CD4-positive, alpha-beta T cell (primary cell): ENCODE results near the gene GAL3ST1. TPM values are rescaled to one million over a fixed set of nuclear protein-coding genes. Genes with fewer than 3 reads are reported as not detected.

Source experiments
- ATAC-seq: fragments of 200-7000 bp; cut with Tn5 transposase; one replicate; pipeline ENCODE4 v1.10.0; 2022; ENCODE audit warnings: mild to moderate bottlenecking; ENCODE audit not compliant: poor library complexity
- CTCF ChIA-PET: fragments of 350-600 bp; sonication (Branson Sonifier 250); formaldehyde crosslinking; loops from one replicate; lab custom pipeline; 2021; ENCODE audit warnings: antibody characterized with exemption, inconsistent platforms; lab: Charles Lee
- POLR2A ChIA-PET: fragments of 350-600 bp; sonication (Branson Sonifier 250); formaldehyde crosslinking; loops from one replicate; lab custom pipeline; 2021; ENCODE audit warnings: antibody characterized with exemption, inconsistent platforms; lab: Charles Lee
- DNase-seq, 14 experiments: peaks; one replicate each; pipeline ENCODE4 v3.0.0-alpha.2; 2013 to 2020; ENCODE audit warnings: mixed read lengths in 2 of 14
- H3K27ac ChIP-seq, 2 donors: one replicate each; pipeline versions ENCODE4 v1.5.1 to v1.7.0; 2013; ENCODE audit warnings: low read length in 2 of 2, low read depth in 1 of 2, mild to moderate bottlenecking in 1 of 2
- H3K27me3 ChIP-seq, 2 experiments: 1 replicate in 1 of 2; 2 replicates in 1 of 2; pipeline versions ENCODE4 v1.6.1 to v1.7.0; 2013; ENCODE audit warnings: low read length in 2 of 2, control low read depth in 1 of 2, mild to moderate bottlenecking in 1 of 2, moderate library complexity in 1 of 2; ENCODE audit not compliant: insufficient read depth in 2 of 2, control insufficient read depth in 1 of 2
- H3K36me3 ChIP-seq: one replicate; pipeline ENCODE4 v1.6.1; 2013; ENCODE audit warnings: low read length, control low read depth; ENCODE audit not compliant: insufficient read depth
- H3K4me1 ChIP-seq: one replicate; pipeline ENCODE4 v1.6.1; 2013; ENCODE audit warnings: low read length, control low read depth; ENCODE audit not compliant: insufficient read depth
- H3K4me3 ChIP-seq: one replicate; pipeline ENCODE4 v1.5.1; 2013; ENCODE audit warnings: mild to moderate bottlenecking, low read length, moderate library complexity
- H3K9me3 ChIP-seq, 2 experiments: 1 replicate in 1 of 2; 2 replicates in 1 of 2; pipeline versions ENCODE4 v1.6.1 to v1.7.0; 2013; ENCODE audit warnings: low read length in 2 of 2, mild to moderate bottlenecking in 2 of 2, control low read depth in 1 of 2, moderate library complexity in 1 of 2; ENCODE audit not compliant: control insufficient read depth in 1 of 2, insufficient read depth in 1 of 2
- H3K27ac Mint-ChIP-seq: one replicate; pipeline ENCODE4 v1.8.0; 2020; ENCODE audit warnings: mixed read lengths
- H3K27me3 Mint-ChIP-seq: one replicate; pipeline ENCODE4 v1.8.0; 2021; ENCODE audit warnings: mixed read lengths
- H3K36me3 Mint-ChIP-seq: one replicate; pipeline ENCODE4 v1.8.0; 2021; ENCODE audit warnings: low read depth, mixed read lengths
- H3K4me1 Mint-ChIP-seq: one replicate; pipeline ENCODE4 v1.8.0; 2021; ENCODE audit warnings: low read depth, mixed read lengths
- H3K4me3 Mint-ChIP-seq: one replicate; pipeline ENCODE4 v1.8.0; 2020; ENCODE audit warnings: mild to moderate bottlenecking, mixed read lengths
- H3K9me3 Mint-ChIP-seq: one replicate; pipeline ENCODE4 v1.8.0; 2020; ENCODE audit warnings: mixed read lengths
- intact Hi-C, 2 experiments: fragments of 100-400 bp; cut with DNase I in 1 of 2; cut with micrococcal nuclease in 1 of 2; formaldehyde crosslinking; loops; one replicate each; pipeline versions ENCODE4 v1.15.1 to v1.9.0; 2023 to 2025; cut with DNase I, micrococcal nuclease
- total RNA-seq, 174 experiments: library from RNA in 2 of 174; stranded (reverse) in 2 of 174; gene quantifications; one replicate each; pipeline ENCODE4 v1.2.3 and lab custom pipeline; 2021 to 2026
- TF ChIP-seq, protein P1 (sequence below): fragments of 200-600 bp; IDR thresholded peaks from one replicate; pipeline ENCODE4 v1.8.0; 2022; ENCODE audit warnings: antibody characterized with exemption, mild to moderate bottlenecking

Gene GAL3ST1
- total RNA-seq, 2 experiments from 2014 or later = not detected

DNA sequence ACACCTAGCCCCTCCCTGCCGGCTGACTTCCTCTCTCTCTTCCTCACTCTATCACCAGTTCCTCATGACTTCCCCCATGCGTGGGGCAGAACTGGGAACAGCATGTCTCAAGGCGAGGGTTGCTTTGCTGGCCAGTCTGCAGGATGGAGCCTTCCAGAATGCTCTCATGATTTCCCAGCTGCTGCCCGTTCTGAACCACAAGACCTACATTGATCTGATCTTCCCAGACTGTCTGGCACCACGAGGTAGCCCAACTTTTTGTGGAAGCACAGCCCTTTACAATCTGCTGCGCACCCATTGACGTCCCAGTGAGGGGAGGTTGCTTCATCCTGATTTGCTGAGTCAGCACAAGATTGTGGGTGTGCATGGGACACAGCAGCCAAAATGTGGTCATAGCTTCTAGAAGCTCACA lies 41.1 kb upstream of the GAL3ST1 start:
- intact Hi-C loops = no loop called here
- ChIA-PET POLR2A (no interaction called here), CTCF (no interaction called here)
- Mint-ChIP-seq H3K27me3 (no peaks in the 10 kb centered on the region), H3K9me3 (no peaks in the 10 kb centered on the region), H3K27ac (no peak overlapping the region), H3K4me3 (no peak overlapping the region), H3K4me1 (no peaks in the 10 kb centered on the region), H3K36me3 (no peaks in the 10 kb centered on the region)
- Histone ChIP-seq H3K9me3 (no peaks in the 10 kb centered on the region), H3K27ac (no peak overlapping the region), H3K27me3 (no peaks in the 10 kb centered on the region), H3K4me1 (no peaks in the 10 kb centered on the region), H3K36me3 (no peaks in the 10 kb centered on the region), H3K4me3 (no peak overlapping the region)
- DNase-seq = no peak
- no peak for ATAC-seq
- TF ChIP-seq, protein P1, sequence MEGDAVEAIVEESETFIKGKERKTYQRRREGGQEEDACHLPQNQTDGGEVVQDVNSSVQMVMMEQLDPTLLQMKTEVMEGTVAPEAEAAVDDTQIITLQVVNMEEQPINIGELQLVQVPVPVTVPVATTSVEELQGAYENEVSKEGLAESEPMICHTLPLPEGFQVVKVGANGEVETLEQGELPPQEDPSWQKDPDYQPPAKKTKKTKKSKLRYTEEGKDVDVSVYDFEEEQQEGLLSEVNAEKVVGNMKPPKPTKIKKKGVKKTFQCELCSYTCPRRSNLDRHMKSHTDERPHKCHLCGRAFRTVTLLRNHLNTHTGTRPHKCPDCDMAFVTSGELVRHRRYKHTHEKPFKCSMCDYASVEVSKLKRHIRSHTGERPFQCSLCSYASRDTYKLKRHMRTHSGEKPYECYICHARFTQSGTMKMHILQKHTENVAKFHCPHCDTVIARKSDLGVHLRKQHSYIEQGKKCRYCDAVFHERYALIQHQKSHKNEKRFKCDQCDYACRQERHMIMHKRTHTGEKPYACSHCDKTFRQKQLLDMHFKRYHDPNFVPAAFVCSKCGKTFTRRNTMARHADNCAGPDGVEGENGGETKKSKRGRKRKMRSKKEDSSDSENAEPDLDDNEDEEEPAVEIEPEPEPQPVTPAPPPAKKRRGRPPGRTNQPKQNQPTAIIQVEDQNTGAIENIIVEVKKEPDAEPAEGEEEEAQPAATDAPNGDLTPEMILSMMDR = no peak

GRCh38 chr22:30614879-30615278 lies 40.4 kb upstream of the GAL3ST1 start:
- ATAC-seq (no peak), DNase-seq (no peak)
- Histone ChIP-seq H3K4me3 (no peak overlapping the region), H3K36me3 (no peaks in the 10 kb centered on the region), H3K9me3 (no peaks in the 10 kb centered on the region), H3K4me1 (peaks cover under 1% of the 10 kb centered on the region), H3K27me3 (no peaks in the 10 kb centered on the region), H3K27ac (no peak overlapping the region)
- Mint-ChIP-seq H3K4me1 (no peaks in the 10 kb centered on the region), H3K27ac (no peak overlapping the region), H3K36me3 (no peaks in the 10 kb centered on the region), H3K9me3 (no peaks in the 10 kb centered on the region), H3K4me3 (no peak overlapping the region), H3K27me3 (no peaks in the 10 kb centered on the region)
- intact Hi-C loops = no loop called here
- CTCF ChIA-PET = interaction anchor here (1.0 kb wide), 1 partner anchor 9 kb away, joined by 3 read pairs; no protein-coding TSS in a partner anchor
- TF ChIP-seq, protein P1 = no peak
- POLR2A ChIA-PET = no interaction called here

DNA sequence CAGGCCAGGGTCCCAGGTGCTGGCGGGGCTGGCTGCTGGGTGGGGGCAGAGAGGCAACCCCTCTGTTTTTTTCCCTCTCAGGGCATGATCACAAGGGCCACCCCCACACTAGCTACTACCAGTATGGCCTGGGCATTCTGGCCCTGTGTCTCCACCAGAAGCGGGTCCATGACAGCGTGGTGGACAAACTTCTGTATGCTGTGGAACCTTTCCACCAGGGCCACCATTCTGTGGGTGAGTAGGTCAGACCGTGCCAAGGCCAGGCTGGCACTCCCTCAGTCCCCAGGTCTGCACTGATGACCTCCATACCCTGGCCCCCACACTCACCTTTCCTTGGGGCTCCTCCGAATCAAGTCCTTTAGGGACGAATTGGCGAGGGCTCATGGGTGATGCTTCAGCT lies 39.8 kb upstream of the GAL3ST1 start:
- intact Hi-C loops = no loop called here
- H3K9me3 Mint-ChIP-seq = no peaks in the 10 kb centered on the region
- no peaks in the 10 kb centered on the region for H3K9me3 ChIP-seq
- no peak for DNase-seq
- H3K4me3 Mint-ChIP-seq = no peak overlapping the region
- CTCF ChIA-PET = interaction anchor here (1.0 kb wide), 1 partner anchor 8 kb away, joined by 3 read pairs; no protein-coding TSS in a partner anchor
- no peak for ATAC-seq
- TF ChIP-seq, protein P1 = no peak
- no peak overlapping the region for H3K27ac Mint-ChIP-seq
- peaks cover 6% of the 10 kb centered on the region for H3K4me1 ChIP-seq
- POLR2A ChIA-PET = no interaction called here
- no peaks in the 10 kb centered on the region for H3K36me3 ChIP-seq
- no peaks in the 10 kb centered on the region for H3K4me1 Mint-ChIP-seq
- no peak overlapping the region for H3K27ac ChIP-seq
- no peaks in the 10 kb centered on the region for H3K36me3 Mint-ChIP-seq
- no peak overlapping the region for H3K4me3 ChIP-seq
- no peaks in the 10 kb centered on the region for H3K27me3 Mint-ChIP-seq
- no peaks in the 10 kb centered on the region for H3K27me3 ChIP-seq
